Measurements from ENCODE around the gene STAT5B. TPM values are rescaled to one million over a fixed set of nuclear protein-coding genes. Genes with fewer than 3 reads are reported as not detected.

Gene STAT5B
- total and polyA plus RNA-seq, 2 of the 8 experiments (the other 6 are each of a cell fraction or from before 2014, with no cell fraction given) = 35.3 to 52.6 TPM

DNA sequence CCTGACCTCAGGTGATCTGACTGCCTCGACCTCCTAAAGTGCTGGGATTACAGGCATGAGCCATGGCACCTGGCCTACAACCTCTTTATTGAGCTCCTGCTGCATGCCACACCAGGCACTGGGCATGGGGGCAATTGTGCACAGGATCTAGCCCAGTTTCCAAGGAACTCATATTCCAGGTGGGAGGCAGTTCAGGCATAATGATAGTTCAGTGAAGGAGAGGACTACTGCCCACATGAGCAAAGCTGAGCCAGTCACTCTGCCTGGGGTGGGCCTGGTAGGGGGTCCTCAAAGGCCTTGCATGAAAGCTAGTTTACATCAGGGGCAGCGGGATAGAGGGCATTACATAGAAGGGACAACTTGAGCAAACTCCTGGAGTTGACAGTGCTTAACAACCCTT lies 88.4 kb downstream of the STAT5B start:
- Histone ChIP-seq H2AFZ (ENCODE audit: low read length) (no peak overlapping the region), H3K4me2 (ENCODE audit: insufficient read depth in 1 of 2, low read depth in 2 of 2, low read length in 2 of 2) (no peak overlapping the region), H2BK20ac (ENCODE audit: low read length) (no peak overlapping the region), H2AK5ac (ENCODE audit: low read depth, low read length) (no peak overlapping the region), H4K8ac (ENCODE audit: extremely low read depth, insufficient read depth, low read length) (no peak overlapping the region), H3K4me1 (replicated peaks in 1 of 4; ENCODE audit: control insufficient read depth in 3 of 4, insufficient read depth in 4 of 4, low read length in 3 of 4) (peaks cover 0 to 10% (median 8%) of the 10 kb centered on the region in 4 experiments; a peak in 3 of 7 replicates), H3K4ac (replicated peaks; ENCODE audit: insufficient read length, low read depth, low read length) (no peak overlapping the region), H4K91ac (replicated peaks; ENCODE audit: insufficient read length, low read length) (no peak overlapping the region), H3K36me3 (ENCODE audit: control insufficient read depth in 2 of 4, insufficient read depth in 4 of 4, low read length in 3 of 4) (no peaks in the 10 kb centered on the region), H3K79me2 (ENCODE audit: control insufficient read depth in 1 of 2, insufficient read depth in 2 of 2, low read length in 2 of 2) (no peaks in the 10 kb centered on the region), H3K79me1 (ENCODE audit: low read depth, low read length) (no peaks in the 10 kb centered on the region), H3K4me3 (ENCODE audit: extremely low read depth in 1 of 4, insufficient read depth in 2 of 4, low read depth in 3 of 4, low read length in 4 of 4) (no peak overlapping the region), H2BK12ac (ENCODE audit: low read depth, low read length) (no peak overlapping the region), H2BK15ac (ENCODE audit: low read length) (no peak overlapping the region), H3K23me2 (ENCODE audit: low read depth, low read length) (peaks cover 4% of the 10 kb centered on the region; the same call in 1 of the 2 replicates), H3K18ac (ENCODE audit: extremely low read depth, low read length) (no peak overlapping the region), H2BK120ac (replicated peaks; ENCODE audit: low read depth, low read length) (no peak overlapping the region), H3K23ac (ENCODE audit: insufficient read length) (no peak overlapping the region), H3K14ac (ENCODE audit: insufficient read length) (no peak overlapping the region), H3K56ac (replicated peaks; ENCODE audit: insufficient read length, low read depth, low read length) (no peak overlapping the region), H2BK5ac (ENCODE audit: low read depth, low read length) (no peak overlapping the region), H4K5ac (ENCODE audit: insufficient read length, low read depth, low read length) (no peak overlapping the region), H4K20me1 (replicated peaks in 1 of 2; ENCODE audit: control insufficient read depth in 1 of 2, insufficient read depth in 2 of 2, low read length in 2 of 2) (peaks cover 0 to 1% of the 10 kb centered on the region in 2 experiments), H3K9ac (replicated peaks in 1 of 4; ENCODE audit: extremely low read depth in 1 of 4, low read depth in 3 of 4, low read length in 3 of 4) (no peak overlapping the region), H3K27me3 (replicated peaks in 1 of 4; ENCODE audit: control insufficient read depth in 3 of 4, extremely low read depth in 1 of 4, insufficient read depth in 3 of 4, low read length in 3 of 4) (peaks cover 0 to 27% (median 20%) of the 10 kb centered on the region in 4 experiments; a peak in 6 of 7 replicates), H3K27ac (ENCODE audit: low read depth, low read length) (no peak overlapping the region), H3K9me3 (ENCODE audit: insufficient read depth in 2 of 2, low read depth in 1 of 2, low read length in 1 of 2) (no peaks in the 10 kb centered on the region)
- CTCF ChIA-PET (ENCODE audit: partially characterized antibody) = interaction anchor here (0.6 to 5.1 kb wide), 8 partner anchors 10 to 215 kb away, joined by 3 to 28 read pairs (median 4); no protein-coding TSS in a partner anchor
- WGBS, 2 experiments (ENCODE audit: extremely low coverage in 1 of 2, insufficient coverage in 1 of 2, insufficient read length in 1 of 2, insufficient replicate concordance in 2 of 2, low coverage in 1 of 2, low lambda C conversion rate in 2 of 2, missing lambda C conversion rate in 1 of 2) = 84% methylated on average over 2 of the region's 2 CpGs; no CpG with 5 or more reads in 1 of the 2 experiments
- DNase-seq (ENCODE audit: low read depth in 1 of 2, low spot score in 2 of 2) (no peak), FAIRE-seq (no peak)
- POLR2A ChIA-PET (ENCODE audit: partially characterized antibody) = interaction anchor here (0.5 to 0.9 kb wide), 3 partner anchors 11 to 232 kb away, joined by 3 read pairs; no protein-coding TSS in a partner anchor
- TF ChIP-seq CBX8 (IDR thresholded peaks at IDR 0.05; ENCODE audit: borderline replicate concordance, low read depth, low read length) (no peak), KDM4A (IDR thresholded peaks at IDR 0.05; ENCODE audit: low read depth, low read length, severe bottlenecking) (no peak), RBBP5 (IDR thresholded peaks at IDR 0.05; ENCODE audit: borderline replicate concordance, low read depth, low read length) (no peak), BRCA1 (IDR thresholded peaks at IDR 0.05; ENCODE audit: low read depth, low read length) (no peak), SP1 (IDR thresholded peaks at IDR 0.05; ENCODE audit: low read depth, low read length) (no peak), NANOG (IDR thresholded peaks at IDR 0.05; ENCODE audit: insufficient read depth, low read depth, low read length, poor library complexity, severe bottlenecking) (no peak), SP4 (IDR thresholded peaks at IDR 0.05; ENCODE audit: low read length) (no peak)
- TF ChIP-seq, protein P1, sequence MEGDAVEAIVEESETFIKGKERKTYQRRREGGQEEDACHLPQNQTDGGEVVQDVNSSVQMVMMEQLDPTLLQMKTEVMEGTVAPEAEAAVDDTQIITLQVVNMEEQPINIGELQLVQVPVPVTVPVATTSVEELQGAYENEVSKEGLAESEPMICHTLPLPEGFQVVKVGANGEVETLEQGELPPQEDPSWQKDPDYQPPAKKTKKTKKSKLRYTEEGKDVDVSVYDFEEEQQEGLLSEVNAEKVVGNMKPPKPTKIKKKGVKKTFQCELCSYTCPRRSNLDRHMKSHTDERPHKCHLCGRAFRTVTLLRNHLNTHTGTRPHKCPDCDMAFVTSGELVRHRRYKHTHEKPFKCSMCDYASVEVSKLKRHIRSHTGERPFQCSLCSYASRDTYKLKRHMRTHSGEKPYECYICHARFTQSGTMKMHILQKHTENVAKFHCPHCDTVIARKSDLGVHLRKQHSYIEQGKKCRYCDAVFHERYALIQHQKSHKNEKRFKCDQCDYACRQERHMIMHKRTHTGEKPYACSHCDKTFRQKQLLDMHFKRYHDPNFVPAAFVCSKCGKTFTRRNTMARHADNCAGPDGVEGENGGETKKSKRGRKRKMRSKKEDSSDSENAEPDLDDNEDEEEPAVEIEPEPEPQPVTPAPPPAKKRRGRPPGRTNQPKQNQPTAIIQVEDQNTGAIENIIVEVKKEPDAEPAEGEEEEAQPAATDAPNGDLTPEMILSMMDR (IDR thresholded peaks at IDR 0.05; ENCODE audit: control extremely low read depth in 1 of 3, insufficient read depth in 1 of 3, low read depth in 1 of 3, low read length in 3 of 3) = no peak
- TF ChIP-seq, protein P2, sequence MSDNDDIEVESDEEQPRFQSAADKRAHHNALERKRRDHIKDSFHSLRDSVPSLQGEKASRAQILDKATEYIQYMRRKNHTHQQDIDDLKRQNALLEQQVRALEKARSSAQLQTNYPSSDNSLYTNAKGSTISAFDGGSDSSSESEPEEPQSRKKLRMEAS (IDR thresholded peaks at IDR 0.05) = no peak
- TF ChIP-seq, protein P3, sequence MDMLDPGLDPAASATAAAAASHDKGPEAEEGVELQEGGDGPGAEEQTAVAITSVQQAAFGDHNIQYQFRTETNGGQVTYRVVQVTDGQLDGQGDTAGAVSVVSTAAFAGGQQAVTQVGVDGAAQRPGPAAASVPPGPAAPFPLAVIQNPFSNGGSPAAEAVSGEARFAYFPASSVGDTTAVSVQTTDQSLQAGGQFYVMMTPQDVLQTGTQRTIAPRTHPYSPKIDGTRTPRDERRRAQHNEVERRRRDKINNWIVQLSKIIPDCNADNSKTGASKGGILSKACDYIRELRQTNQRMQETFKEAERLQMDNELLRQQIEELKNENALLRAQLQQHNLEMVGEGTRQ (IDR thresholded peaks at IDR 0.05; ENCODE audit: low read length) = no peak

Measured in H1 (cell line).